Mammary epithelial cell (primary cell): ENCODE measurements around the gene SBK1.

Experiments used
- EZH2 ChIP-seq: IDR thresholded peaks from 2 replicates; pipeline ENCODE4 v1.6.1; 2012; ENCODE audit warnings: low read length, inconsistent platforms, borderline replicate concordance
- TF ChIP-seq, protein P1 (sequence below), 2 donors: IDR thresholded peaks in 1 of 2; conservative IDR thresholded peaks in 1 of 2; 2 replicates each; pipeline ENCODE4 v1.5.1; 2011 to 2012; ENCODE audit warnings: inconsistent platforms in 2 of 2, low read length in 2 of 2, mild to moderate bottlenecking in 2 of 2, control low read depth in 1 of 2, low read depth in 1 of 2; ENCODE audit not compliant: insufficient read depth in 1 of 2; ENCODE audit errors: extremely low read depth in 1 of 2

DNA sequence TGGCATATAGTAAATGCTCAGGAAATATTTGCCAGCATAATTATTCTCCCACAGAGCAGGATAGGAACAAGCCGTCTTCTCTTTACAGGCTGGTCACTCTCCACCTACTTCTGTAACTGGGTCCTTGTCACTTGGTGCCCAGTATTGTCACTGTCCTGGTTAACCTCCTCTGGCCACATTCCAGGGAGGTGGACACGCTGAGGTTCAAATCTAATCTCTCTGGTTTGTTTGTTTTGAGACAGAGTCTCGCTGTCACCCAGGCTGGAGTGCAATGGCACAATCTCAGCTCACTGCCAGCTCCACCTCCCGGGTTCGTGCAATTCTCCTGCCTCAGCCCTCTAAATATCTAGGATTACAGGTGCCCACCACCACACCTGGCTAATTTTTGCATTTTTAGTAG, 15.6 kb downstream of the SBK1 start:
- TF ChIP-seq, protein P1, sequence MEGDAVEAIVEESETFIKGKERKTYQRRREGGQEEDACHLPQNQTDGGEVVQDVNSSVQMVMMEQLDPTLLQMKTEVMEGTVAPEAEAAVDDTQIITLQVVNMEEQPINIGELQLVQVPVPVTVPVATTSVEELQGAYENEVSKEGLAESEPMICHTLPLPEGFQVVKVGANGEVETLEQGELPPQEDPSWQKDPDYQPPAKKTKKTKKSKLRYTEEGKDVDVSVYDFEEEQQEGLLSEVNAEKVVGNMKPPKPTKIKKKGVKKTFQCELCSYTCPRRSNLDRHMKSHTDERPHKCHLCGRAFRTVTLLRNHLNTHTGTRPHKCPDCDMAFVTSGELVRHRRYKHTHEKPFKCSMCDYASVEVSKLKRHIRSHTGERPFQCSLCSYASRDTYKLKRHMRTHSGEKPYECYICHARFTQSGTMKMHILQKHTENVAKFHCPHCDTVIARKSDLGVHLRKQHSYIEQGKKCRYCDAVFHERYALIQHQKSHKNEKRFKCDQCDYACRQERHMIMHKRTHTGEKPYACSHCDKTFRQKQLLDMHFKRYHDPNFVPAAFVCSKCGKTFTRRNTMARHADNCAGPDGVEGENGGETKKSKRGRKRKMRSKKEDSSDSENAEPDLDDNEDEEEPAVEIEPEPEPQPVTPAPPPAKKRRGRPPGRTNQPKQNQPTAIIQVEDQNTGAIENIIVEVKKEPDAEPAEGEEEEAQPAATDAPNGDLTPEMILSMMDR (conservative IDR thresholded peaks at IDR 0.05 in 1 of 2, IDR thresholded peaks at IDR 0.05 in 1 of 2; ENCODE audit: extremely low read depth in 1 of 2, insufficient read depth in 1 of 2, low read depth in 1 of 2, low read length in 2 of 2), result no peak
- TF ChIP-seq EZH2, result no peak
